PC-3 (cell line): ENCODE measurements around the gene SMOC2. TPM values are rescaled to one million over a fixed set of nuclear protein-coding genes. Genes with fewer than 3 reads are reported as not detected.

Source experiments
- ATAC-seq: fragments of 200-7000 bp; cut with Tn5 transposase; 2 replicates; pipeline ENCODE4 v1.9.1; 2020; ENCODE audit warnings: mild to moderate bottlenecking, moderate library complexity
- BruUV-seq: library from RNA; stranded (reverse); fragments of 400-500 nt; replicated peaks from 2 replicates; lab custom pipeline; 2021; lab: Mats Ljungman, UMichigan
- CTCF ChIA-PET: fragments of 300-600 bp; sonication (Branson Sonifier 250); formaldehyde crosslinking; loops from one replicate; lab custom pipeline; 2022; ENCODE audit warnings: antibody characterized with exemption; lab: Charles Lee
- POLR2A ChIA-PET: fragments of 300-600 bp; sonication (Branson Sonifier 250); formaldehyde crosslinking; loops from one replicate; lab custom pipeline; 2022; ENCODE audit warnings: antibody characterized with exemption; ENCODE audit not compliant: unreplicated experiment; lab: Charles Lee
- DNase-seq: peaks from one replicate; pipeline ENCODE4 v3.0.0-alpha.2; 2015
- H2AFZ ChIP-seq: fragments of 300-600 bp; sonication (generic); 2 replicates; pipeline ENCODE4 v1.6.0; 2016; ENCODE audit warnings: antibody characterized with exemption, low read length
- H3F3A ChIP-seq: fragments of 300-600 bp; sonication (generic); one replicate; pipeline ENCODE4 v1.6.0; 2017; ENCODE audit warnings: antibody characterized with exemption, low read length, control low read depth, mild to moderate bottlenecking; ENCODE audit not compliant: unreplicated experiment
- H3K27ac ChIP-seq: fragments of 300-600 bp; sonication (generic); 2 replicates; pipeline ENCODE4 v1.5.1; 2016; ENCODE audit warnings: mild to moderate bottlenecking, low read length
- H3K27me3 ChIP-seq: fragments of 300-600 bp; sonication (generic); 2 replicates; pipeline ENCODE4 v1.6.1; 2016; ENCODE audit warnings: low read length, mixed read lengths
- H3K36me3 ChIP-seq: fragments of 300-600 bp; sonication (generic); 2 replicates; pipeline ENCODE4 v1.6.1; 2016; ENCODE audit warnings: low read depth, mixed run types, low read length, mixed read lengths
- H3K4me1 ChIP-seq: fragments of 300-600 bp; sonication (generic); 2 replicates; pipeline ENCODE4 v1.5.1; 2016; ENCODE audit warnings: low read length; ENCODE audit not compliant: insufficient read depth
- H3K4me2 ChIP-seq: fragments of 300-600 bp; sonication (generic); 2 replicates; pipeline ENCODE4 v1.6.0; 2016; ENCODE audit warnings: low read length
- H3K4me3 ChIP-seq: fragments of 300-600 bp; sonication (generic); 2 replicates; pipeline ENCODE4 v1.5.1; 2016; ENCODE audit warnings: mild to moderate bottlenecking, low read length, mixed read lengths
- H3K79me2 ChIP-seq: fragments of 300-600 bp; sonication (generic); 2 replicates; pipeline ENCODE4 v1.6.1; 2017; ENCODE audit warnings: low read length, mixed read lengths
- H3K9ac ChIP-seq: fragments of 300-600 bp; sonication (generic); 2 replicates; pipeline ENCODE4 v1.6.0; 2016; ENCODE audit warnings: mild to moderate bottlenecking, low read length
- H3K9me2 ChIP-seq: fragments of 300-600 bp; sonication (generic); replicated peaks from 2 replicates; pipeline ENCODE4 v1.6.1; 2016; ENCODE audit warnings: mixed run types, low read length, mixed read lengths
- H3K9me3 ChIP-seq: fragments of 300-600 bp; sonication (generic); 2 replicates; pipeline ENCODE4 v1.6.1; 2016; ENCODE audit warnings: low read length, mixed read lengths
- H4K20me1 ChIP-seq: fragments of 300-600 bp; sonication (generic); 2 replicates; pipeline ENCODE4 v1.6.1; 2016; ENCODE audit warnings: low read length, mixed read lengths
- EZH2 ChIP-seq: fragments of 300-600 bp; sonication (generic); IDR thresholded peaks from one replicate; pipeline ENCODE4 v1.6.1; 2017; ENCODE audit warnings: antibody characterized with exemption, mild to moderate bottlenecking, low read length; ENCODE audit not compliant: unreplicated experiment
- EZH2phosphoT487 ChIP-seq: fragments of 300-600 bp; sonication (generic); IDR thresholded peaks from 2 replicates; pipeline ENCODE4 v1.6.1; 2018; ENCODE audit warnings: mild to moderate bottlenecking, antibody characterized with exemption, low read length, borderline replicate concordance
- intact Hi-C: fragments of 100-400 bp; cut with micrococcal nuclease; formaldehyde crosslinking; loops from 2 replicates; pipeline ENCODE4 v1.9.0; 2023
- total RNA-seq: library from RNA; depleted of rRNA; stranded (reverse); fragments of >200 nt; gene quantifications from 2 replicates; pipeline ENCODE4 v1.2.3, GENCODE V29; 2014
- TF ChIP-seq, protein P1 (sequence below): fragments of 300-600 bp; sonication (generic); conservative IDR thresholded peaks from 2 replicates; pipeline ENCODE4 v1.5.1; 2017; ENCODE audit warnings: antibody characterized with exemption, low read depth, mild to moderate bottlenecking, low read length

The SMOC2 gene
- total RNA-seq, 1 experiment from 2014 or later = not detected

DNA sequence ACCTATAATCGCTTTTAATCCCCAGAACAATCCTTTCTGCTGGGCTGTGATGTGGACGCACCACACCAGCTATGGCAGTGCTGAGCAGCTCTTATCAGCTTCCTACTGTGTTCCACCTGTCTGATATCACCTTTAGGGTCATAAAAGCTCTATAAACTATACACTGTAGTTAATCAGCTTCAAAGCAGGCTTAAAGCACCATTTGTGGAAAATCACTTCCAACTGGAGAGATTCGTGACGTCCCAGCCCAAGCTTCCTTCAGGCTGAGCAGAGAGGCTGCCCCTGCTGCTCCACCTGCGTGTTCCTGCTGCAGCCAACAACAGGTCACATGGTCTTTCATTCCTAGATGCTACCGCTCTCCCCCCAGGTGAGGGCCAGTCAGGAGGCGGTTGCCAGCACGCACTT, 156.5 kb downstream of the SMOC2 start:
- no TSS peak for BruUV-seq
- POLR2A ChIA-PET = no interaction called here
- no peak overlapping the region for H2AFZ ChIP-seq
- H3K27ac ChIP-seq = no peak overlapping the region
- ATAC-seq (no peak), DNase-seq (no peak)
- H3K4me3 ChIP-seq = no peak overlapping the region
- no peaks in the 10 kb centered on the region for H3K4me1 ChIP-seq
- H3K9me3 ChIP-seq = no peaks in the 10 kb centered on the region
- no peaks in the 10 kb centered on the region for H3F3A ChIP-seq
- H3K4me2 ChIP-seq = no peak overlapping the region
- intact Hi-C loops = no loop called here
- CTCF ChIA-PET = no interaction called here
- 0 out of 2 replicates have a peak, but pooled peaks cover 5% of the 10 kb centered on the region for H3K27me3 ChIP-seq
- no peaks in the 10 kb centered on the region for H4K20me1 ChIP-seq
- H3K79me2 ChIP-seq = no peaks in the 10 kb centered on the region
- TF ChIP-seq EZH2 (no peak), EZH2phosphoT487 (no peak)
- TF ChIP-seq, protein P1, sequence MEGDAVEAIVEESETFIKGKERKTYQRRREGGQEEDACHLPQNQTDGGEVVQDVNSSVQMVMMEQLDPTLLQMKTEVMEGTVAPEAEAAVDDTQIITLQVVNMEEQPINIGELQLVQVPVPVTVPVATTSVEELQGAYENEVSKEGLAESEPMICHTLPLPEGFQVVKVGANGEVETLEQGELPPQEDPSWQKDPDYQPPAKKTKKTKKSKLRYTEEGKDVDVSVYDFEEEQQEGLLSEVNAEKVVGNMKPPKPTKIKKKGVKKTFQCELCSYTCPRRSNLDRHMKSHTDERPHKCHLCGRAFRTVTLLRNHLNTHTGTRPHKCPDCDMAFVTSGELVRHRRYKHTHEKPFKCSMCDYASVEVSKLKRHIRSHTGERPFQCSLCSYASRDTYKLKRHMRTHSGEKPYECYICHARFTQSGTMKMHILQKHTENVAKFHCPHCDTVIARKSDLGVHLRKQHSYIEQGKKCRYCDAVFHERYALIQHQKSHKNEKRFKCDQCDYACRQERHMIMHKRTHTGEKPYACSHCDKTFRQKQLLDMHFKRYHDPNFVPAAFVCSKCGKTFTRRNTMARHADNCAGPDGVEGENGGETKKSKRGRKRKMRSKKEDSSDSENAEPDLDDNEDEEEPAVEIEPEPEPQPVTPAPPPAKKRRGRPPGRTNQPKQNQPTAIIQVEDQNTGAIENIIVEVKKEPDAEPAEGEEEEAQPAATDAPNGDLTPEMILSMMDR = no peak
- no peaks in the 10 kb centered on the region for H3K36me3 ChIP-seq
- H3K9ac ChIP-seq = no peak overlapping the region
- no peaks in the 10 kb centered on the region for H3K9me2 ChIP-seq

DNA sequence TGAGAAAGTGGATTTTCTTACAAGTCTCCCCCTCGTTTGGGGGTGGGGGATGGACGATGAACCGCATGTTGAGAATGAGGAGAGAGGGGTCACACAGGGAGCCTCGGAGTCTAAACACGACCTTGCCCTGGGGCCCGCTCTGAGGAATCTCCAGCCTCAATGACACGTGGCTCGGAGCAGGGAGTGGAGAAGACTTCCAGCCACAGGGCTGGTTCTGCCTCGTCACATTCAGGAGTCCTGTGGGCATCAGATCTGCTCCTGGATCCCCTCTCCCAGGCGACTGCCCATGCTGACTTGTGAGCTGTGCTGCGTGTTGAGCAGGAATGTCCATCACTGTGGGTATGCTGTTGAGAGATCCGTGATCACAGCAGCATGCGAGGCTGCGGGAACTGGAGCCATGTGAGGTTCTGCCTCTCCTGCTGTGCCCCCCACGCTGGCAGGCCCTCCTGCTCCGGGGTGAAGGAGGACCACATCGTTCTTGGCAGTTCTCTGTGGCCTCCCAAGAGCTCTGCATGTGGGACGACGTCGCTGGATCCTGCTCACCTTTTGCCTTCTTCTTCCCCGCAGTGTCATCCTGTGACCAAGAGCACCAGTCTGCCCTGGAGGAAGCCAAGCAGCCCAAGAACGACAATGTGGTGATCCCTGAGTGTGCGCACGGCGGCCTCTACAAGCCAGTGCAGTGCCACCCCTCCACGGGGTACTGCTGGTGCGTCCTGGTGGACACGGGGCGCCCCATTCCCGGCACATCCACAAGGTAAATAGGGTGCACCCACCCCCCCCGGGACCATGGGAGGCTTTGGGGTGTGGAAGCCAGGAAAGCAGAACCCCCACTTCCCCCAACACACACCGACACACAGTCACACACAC, 157.5 kb downstream of the SMOC2 start:
- no peak for ATAC-seq
- Histone ChIP-seq H3K9me2 (no peaks in the 10 kb centered on the region), H3K36me3 (no peaks in the 10 kb centered on the region), H4K20me1 (no peaks in the 10 kb centered on the region), H3K27me3 (0 out of 2 replicates have a peak, but pooled peaks cover 5% of the 10 kb centered on the region), H3F3A (no peaks in the 10 kb centered on the region), H3K27ac (no peak overlapping the region), H2AFZ (no peak overlapping the region), H3K4me1 (no peaks in the 10 kb centered on the region), H3K9ac (no peak overlapping the region), H3K9me3 (no peaks in the 10 kb centered on the region), H3K4me2 (no peak overlapping the region), H3K4me3 (no peak overlapping the region), H3K79me2 (no peaks in the 10 kb centered on the region)
- intact Hi-C loops = no loop called here
- CTCF ChIA-PET = no interaction called here
- DNase-seq = no peak
- POLR2A ChIA-PET = no interaction called here
- TF ChIP-seq, protein P1 = no peak
- no peak for TF ChIP-seq EZH2
- no peak for TF ChIP-seq EZH2phosphoT487
- BruUV-seq = no TSS peak

DNA sequence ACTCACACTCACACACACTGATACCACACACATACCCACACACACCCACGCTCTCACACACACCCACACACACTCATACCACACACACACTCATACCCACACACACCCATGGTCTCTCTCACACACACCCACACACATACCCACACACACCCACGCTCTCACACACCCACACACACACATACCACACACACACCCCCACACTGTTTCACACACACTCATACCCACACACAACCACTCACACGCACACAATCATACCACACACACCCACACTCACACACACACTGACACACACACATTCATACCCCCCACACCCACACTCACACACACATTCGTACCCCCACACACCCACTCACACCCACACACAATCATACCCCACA, 158.1 kb downstream of the SMOC2 start:
- DNase-seq (no peak), ATAC-seq (no peak)
- Histone ChIP-seq H2AFZ (no peak overlapping the region), H4K20me1 (no peaks in the 10 kb centered on the region), H3K27me3 (0 out of 2 replicates have a peak, but pooled peaks cover 5% of the 10 kb centered on the region), H3F3A (no peaks in the 10 kb centered on the region), H3K9me2 (no peaks in the 10 kb centered on the region), H3K36me3 (no peaks in the 10 kb centered on the region), H3K79me2 (no peaks in the 10 kb centered on the region), H3K4me3 (no peak overlapping the region), H3K9ac (no peak overlapping the region), H3K9me3 (no peaks in the 10 kb centered on the region), H3K4me1 (no peaks in the 10 kb centered on the region), H3K27ac (no peak overlapping the region), H3K4me2 (no peak overlapping the region)
- TF ChIP-seq EZH2phosphoT487 (no peak), EZH2 (no peak)
- TF ChIP-seq, protein P1 = no peak
- intact Hi-C loops = no loop called here
- ChIA-PET POLR2A (no interaction called here), CTCF (no interaction called here)
- BruUV-seq = no TSS peak
